Measurements from ENCODE around the gene MUC20.
"Not testable (repeated sequence)": the region's sequence is repeated elsewhere in the genome, so short reads cannot be mapped to it uniquely, and the experiment has no call there.

Gene MUC20

DNA sequence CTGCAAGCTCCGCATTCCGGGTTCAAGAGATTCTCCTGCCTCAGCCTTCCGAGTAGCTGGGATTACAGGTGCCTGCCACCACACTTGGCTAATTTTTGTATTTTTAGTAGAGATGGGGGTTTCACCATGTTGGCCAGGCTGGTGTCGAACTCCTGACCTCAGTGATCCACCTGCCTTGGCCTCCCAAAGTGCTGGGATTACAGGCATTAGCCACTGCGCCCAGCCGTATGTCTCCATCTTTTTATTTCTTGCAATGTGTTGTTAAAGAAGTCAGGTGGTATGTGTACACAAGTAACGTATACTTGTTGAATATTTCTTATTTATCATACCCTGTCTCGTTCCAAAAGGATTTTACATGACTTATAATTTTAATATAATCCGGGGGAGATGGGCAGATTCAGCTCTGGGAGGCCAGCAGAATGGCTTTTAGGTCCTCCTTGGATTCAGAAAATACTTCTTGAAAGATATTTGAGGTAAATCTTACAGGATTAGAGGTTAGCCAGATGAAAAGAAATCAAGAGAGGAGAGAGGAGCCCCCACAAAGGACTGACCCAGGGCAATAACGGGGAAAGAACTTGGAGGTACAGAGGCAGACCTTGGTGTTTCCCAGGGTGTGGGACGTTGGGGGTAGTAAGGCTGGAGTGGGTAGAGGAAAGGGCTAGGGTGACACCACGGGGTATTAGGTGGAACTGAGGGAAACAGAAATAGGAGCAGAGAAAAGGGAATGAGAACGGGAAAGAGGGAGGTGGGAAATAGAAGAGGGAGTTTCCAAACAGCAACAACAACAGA, 27.2 kb upstream of the MUC20 start:
- DNase-seq (ENCODE audit: low spot score): no peak

DNA sequence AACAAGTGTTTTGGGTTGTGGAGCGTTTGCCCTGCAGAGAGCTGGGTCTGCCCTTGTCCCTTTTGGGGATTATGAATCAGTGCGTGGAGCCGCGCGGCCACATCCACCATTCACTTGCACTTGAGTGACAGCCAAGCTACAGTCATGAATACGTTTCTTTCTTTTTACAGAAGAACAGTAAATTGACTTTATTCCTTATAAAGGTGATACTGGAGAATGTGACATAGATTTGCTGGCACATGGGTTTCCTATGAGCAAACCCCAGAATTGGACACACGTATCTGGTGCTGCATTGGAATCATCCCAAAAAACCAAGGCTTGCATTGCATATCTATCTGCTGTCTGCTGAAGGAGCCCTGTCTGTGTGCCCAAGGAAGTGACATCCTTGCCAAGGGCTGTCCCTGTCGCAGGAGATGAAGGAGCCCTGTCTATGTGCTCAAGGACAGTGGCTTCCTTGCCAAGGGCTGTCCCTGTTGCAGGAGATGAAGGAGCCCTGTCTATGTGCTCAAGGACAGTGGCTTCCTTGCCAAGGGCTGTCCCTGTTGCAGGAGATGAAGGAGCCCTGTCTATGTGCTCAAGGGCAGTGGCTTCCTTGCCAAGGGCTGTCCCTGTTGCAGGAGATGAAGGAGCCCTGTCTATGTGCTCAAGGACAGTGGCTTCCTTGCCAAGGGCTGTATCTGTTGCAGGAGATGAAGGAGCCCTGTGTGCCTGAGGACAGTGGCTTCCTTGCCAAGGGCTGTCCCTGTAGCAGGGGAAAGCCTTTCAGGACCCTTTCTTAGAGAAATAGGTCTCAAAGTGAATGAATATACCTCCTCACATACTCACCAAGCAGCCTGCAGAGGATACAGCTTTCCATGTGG, 26.3 kb upstream of the MUC20 start:
- not testable (repeated sequence) for DNase-seq (ENCODE audit: low spot score)

DNA sequence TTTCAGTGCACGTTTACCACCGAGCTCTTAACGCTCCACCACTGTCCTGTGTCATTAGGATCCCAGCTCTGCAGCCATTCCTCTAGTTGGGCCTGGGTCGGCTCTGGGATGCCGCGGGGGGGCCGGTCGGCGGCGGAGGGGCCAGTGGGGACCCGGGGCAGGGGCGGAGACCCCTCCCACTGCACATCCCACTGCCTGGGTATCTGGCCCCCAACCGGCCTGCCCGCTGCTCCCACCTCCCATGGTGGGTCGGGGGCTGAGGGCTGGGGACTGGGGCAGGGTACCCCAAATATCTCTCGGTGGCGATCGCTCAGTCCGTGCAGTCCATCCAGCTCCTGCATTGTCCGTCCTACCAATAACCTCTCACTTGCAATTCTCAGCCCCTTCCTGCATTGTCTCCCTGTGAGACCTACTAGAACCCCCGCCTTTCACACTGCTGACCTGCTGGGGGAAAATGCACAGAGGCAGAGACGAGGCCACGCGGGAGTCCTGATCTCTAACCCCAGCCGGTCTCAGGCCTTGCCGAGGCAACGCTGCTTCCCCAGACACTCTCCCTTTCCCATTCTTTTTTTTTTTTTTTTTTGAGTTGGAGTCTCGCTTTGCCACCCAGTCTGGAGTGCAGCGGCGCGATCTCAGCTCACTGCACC, 24.0 kb upstream of the MUC20 start:
- no peak for DNase-seq (ENCODE audit: low spot score)

DNA sequence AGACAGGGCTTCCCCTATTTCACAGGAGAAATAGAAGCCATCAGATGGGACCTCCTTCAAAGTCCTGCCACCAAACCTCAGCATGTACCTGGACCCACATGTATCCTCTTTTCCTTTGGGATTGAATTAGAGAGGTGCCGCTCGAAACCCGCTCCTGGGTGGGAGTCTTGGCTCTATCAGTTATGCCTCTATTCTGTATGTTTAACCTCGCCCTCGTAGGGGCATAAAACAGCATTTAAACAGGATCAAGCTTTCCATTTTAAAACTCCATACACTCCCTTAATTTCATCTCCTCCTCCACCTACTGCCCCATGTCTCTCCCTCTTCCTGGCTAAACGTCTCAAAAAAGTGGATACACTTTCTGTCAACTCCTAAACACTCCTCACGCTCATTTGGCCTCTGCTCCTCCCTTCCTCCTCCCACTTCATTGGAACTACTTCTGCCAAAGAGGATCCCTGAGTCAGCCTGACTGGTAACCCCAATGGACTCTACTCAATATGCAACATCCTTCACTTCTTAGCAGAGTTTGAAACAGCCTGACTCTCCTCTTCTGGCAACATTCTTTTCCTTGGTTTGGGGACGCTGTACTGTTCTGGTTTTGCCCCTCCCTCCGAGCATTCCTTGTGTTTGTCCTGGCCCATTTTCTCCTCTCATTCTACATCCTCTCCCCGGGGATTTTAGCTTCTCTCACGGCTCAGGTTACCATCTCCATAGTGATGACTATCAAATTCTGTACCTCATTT, 23.0 kb upstream of the MUC20 start:
- DNase-seq (ENCODE audit: low spot score): no peak

DNA sequence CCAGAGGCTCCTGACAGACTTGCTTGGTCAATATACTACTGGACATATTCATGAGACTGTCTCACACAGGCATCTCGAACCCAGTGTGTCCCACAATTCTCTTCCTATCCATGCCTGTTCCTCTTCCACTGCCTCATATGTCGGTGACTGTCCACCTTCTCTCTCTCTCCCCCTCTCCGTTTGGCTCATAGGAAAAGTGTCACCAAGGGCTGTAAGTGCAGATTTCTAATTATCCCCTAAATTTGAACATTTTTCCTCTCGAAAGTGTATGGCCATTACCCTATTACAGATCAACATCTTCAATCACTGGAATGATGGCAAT, 22.5 kb upstream of the MUC20 start:
- no peak for DNase-seq (ENCODE audit: low spot score)

DNA sequence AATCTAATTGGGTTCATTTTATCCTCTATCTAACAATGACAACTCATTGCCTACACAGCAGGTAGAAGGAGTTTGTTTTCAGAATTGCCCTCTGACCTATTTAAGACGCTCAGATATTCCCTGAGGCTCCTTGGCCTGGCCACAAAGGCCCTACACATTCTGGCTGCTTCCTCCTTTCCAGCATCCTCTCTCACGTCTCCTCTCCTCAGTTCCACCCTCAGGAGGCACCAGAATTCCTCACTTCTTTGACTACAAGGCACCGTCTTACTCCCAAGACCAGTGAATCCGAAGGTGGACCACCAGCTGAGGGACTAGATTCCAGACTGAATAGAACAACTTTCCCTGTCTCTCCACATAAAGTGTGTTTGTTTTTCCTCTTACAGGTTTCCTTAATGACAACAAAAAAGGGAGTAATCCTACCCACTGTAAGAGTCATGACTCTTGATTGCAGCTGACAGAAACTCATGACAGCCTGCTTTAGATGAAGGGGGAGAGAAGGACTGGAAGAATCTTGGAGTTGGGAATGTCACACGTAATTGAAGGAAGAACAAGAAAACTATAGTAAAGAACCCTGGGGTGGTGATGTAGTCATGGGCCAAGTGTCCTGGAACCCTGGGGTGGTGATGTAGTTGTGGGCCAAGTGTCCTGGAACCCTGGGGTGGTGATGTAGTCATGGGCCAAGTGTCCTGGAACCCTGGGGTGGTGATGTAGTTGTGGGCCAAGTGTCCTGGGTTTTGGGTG, 22.0 kb upstream of the MUC20 start:
- no peak for DNase-seq (ENCODE audit: low spot score)

DNA sequence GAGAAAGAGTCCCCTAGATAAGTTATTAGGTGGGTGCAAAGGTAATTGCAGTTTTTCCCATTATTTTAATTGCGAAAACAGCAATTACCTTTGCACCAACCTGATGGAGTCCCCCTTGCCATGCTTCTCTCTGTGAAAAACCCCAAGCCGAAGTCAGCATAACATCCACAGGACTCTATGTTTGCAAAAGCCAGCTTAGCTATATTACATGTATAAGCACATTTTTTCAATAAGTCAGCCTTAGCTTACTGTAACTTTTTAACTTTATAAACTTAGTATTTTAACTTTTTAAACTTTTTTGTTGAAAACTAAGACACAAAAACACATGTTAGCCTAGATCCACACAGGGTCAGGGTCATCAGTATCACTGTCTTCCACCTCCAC, 21.4 kb upstream of the MUC20 start:
- DNase-seq (ENCODE audit: low spot score): no peak

DNA sequence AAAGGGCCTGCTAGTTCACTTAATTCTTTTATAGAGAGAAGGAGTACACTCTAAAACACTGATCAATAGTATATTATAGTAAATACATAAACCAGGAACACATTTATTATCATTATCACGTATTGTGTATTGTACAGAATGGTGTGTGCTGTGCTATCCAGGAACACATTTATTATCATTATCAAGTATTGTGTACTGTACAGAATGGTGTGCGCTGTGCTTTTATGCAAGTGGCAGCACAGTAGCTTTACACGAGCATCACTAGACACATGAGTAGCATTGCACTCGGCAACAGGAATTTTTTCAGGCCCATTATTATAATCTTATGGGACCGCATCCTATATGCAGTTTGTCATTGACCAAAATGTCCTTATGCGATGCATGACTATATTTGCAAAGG, 20.9 kb upstream of the MUC20 start:
- DNase-seq (ENCODE audit: low spot score): no peak

DNA sequence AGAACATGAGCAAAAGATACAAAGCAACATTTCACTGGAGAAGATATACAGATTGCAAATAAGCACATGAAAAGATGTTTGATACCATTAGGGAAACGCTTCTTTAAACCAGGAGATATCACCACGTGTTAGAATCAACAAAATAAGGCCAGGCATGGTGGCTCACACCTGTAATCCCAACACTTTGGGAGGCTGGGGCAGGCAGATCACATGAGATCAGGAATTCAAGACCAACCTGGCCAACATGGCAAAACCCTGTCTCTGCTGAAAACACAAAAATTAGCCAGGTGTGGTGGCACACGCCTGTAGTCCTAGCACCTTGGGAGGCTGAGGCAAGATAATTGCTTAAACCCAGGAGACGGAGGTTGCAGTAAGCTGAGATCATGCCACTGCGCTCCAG, 20.5 kb upstream of the MUC20 start:
- DNase-seq (ENCODE audit: low spot score): no peak

DNA sequence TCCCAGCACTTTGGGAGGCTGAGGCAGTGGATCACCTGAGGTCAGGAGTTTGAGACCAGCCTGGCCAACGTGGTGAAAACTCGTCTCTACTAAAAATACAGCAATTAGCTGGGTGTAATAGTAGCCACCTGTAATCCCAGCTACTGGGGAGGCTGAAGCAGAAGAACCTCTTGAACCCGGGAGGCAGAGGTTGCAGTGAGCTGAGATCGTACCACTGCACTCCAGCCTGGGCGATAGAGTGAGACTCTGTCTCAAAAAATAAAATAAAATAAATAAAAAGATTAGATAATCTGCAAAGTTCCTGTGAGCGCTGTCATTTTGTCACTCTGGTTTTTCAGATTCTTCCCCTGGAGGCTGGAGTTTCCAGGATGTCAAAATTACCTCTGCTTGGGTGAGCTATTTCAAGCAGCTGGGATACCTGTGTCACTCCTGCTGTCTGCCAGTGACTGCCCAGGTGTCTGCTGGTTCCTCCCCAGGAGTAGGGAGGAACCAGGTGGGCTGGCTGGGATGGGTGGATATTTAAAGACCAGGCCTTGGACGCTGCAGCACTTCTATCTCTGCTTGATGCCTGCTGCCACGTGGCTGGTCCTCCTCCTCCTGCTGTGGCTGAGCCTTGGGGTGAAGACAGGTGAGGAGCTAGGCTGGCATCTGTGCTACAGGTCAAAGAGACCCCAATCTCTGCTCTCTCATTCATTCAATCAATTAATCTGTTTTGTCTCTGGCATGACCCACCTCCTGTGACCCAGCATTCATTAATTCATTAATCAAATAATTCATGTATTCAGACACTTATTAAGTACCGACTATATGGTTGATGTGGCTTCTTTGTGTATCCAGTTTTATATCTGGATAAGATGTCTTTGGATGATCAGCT, 19.5 kb upstream of the MUC20 start:
- DNase-seq (ENCODE audit: low spot score): no peak

DNA sequence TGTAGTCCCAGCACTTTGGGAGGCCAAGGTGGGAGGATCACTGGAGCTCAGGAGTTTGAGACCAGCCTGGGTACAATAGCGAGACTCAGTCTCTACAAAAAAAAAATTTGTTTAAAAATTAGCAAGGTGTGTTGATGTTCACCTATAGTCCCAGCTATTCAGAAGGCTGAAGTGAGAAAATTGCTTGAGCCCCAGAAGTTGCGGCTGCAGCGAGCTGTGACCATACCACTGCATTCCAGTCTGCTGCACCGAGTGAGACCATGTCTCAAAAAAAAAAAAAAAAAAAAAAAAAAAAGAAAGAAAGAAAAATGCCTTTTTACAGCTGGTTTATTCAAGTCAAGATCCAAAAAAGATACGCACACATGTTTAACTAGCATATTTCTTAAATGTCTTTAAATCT, 17.0 kb upstream of the MUC20 start:
- no peak for DNase-seq (ENCODE audit: low spot score)

DNA sequence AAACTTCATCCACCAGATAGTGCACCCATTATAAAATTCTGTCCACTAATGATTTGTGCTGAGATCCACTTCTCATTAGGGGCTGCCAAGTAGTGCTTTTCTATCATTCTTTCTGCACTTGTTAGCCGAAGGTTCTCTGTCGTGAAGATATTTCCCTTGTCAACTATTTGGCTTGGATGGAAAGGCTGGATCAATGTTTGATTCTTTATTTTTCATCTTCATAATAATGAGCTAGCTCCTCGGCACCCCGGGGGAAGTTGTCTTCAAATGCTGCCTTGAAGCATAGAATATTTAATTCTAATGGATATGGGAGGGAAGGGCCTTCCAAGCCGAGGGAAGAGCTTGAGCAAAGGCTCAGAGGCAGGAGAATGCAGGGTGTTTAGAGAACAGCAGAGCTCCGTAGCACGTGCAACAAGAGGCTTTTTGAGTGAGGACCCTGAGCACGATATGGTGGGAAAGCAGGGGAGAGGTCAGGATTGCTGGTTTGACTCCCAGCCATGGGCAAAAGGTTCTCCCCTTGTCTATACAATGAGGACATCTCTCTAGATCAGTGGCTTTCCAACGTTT, 16.3 kb upstream of the MUC20 start:
- no peak for DNase-seq (ENCODE audit: low spot score)

DNA sequence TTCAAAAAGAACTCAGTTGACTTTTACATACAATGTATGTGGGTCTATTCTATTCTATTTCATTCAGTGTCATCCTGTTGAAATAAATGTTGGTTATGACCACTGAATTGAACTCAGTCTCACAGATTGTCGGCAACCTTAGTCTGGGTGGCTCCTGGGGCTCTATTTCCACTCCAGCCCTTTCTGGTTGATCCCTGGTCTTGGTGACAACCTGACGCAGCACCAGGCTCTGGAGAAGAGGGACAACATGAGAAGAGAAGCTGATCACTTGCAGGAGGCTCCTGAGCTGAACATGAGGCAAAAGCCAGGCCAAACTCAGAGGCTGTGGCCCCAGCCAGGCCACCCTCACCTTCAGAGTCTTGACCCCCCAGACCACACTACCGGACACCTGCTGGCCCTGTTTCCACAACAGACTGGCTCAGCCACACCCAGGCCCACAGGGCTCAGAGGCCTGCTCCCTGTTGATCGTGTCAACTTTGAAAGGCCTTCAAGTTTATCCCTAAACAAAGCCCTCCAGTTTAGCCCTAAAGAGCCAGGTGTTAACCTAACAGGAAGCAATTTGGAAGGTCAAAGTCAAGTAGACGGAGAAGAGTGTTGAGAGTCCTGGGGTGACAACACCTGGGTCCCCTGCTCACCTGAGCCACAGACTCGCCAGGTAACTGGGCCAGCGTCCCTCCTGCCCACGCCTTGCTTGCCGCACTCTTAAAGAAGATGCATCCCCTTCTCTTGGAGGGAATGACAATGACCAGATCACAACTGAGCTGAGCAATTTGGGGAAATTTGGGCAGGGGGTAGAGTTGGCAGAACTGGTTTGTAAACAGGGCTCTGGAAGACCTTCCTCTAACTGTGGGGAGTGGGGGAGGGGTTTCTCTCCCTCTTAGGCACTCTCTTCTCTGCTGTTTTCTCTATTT, 15.4 kb upstream of the MUC20 start:
- DNase-seq (ENCODE audit: low spot score): no peak

DNA sequence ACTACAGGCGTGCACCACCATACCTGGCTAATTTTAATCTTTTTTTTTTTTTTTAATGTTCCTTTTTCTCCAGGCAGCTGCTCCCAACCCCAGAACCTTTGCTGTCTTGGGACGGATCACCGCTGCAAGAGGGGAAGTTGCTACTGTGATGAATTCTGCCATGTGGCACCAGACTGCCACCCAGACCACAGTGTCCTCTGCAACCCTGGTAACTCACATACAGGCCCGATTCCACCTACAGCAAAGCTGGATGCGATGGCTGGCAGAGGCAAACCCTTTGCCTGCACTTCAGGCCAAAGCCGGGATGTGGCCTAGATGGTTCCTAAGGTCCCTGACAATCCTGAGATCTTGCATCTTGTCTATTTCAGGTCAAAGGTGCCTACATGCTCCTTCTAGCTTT, 12.7 kb upstream of the MUC20 start:
- DNase-seq (ENCODE audit: low spot score): no peak

DNA sequence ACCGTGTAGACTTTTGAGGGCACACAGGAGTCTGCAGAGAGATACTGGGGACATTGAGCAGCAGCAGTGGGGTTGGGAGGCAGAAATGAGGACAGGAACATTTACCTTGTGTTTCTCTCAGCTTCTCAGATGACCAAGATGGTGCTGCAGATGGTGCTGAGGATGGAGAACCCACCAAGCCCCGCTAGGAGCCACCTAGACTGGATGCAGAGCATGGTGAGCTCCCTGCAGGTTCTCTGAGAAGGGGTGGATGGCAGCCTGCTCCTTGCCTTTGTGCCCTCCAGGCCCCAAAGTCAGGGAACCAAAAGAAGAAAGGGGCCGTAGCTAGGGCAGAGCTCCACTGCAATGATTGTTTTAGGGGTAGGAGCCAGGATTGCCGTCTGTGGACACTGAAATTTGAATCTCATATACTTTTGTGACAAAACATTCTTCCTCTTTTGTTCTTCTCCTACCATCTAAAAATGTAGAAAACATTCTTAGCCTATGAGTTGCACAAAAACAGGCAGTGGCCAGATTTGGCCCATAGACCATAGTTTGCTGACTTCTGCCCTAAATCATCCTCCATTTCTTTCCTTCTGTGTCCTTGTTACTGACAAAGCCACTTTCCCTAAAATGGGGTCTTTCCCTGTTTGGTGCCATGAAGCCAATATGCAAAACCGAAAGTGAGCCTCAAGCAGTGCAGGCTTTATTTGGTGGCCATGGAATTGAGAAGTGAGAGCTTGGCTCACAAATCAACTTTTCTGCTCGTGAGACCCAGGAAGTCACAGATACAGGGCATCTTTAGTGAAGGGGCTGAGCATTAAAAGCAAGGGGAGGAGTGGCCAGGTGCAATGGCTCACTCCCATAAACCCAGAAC, 11.9 kb upstream of the MUC20 start:
- DNase-seq (ENCODE audit: low spot score): no peak

DNA sequence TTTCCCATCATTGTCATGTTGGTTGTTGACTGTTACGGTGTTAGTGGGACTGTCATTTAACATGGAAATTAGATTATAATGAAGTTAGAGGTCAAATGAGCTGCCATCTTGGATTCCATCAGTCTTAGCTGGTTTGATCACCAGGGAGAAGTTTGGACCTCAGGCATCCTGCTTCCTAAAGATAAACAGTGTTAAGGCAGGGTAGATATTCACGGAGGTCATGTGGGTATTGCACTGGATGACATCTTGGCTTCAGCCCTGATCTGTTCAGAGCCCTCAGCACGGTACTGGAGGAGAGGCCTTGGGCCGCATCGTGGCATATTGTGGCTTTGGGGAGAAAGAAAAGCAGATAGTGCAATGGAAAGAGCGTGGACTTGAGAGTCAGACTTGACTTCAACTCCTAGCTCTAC, 11.1 kb upstream of the MUC20 start:
- no peak for DNase-seq (ENCODE audit: low spot score)

DNA sequence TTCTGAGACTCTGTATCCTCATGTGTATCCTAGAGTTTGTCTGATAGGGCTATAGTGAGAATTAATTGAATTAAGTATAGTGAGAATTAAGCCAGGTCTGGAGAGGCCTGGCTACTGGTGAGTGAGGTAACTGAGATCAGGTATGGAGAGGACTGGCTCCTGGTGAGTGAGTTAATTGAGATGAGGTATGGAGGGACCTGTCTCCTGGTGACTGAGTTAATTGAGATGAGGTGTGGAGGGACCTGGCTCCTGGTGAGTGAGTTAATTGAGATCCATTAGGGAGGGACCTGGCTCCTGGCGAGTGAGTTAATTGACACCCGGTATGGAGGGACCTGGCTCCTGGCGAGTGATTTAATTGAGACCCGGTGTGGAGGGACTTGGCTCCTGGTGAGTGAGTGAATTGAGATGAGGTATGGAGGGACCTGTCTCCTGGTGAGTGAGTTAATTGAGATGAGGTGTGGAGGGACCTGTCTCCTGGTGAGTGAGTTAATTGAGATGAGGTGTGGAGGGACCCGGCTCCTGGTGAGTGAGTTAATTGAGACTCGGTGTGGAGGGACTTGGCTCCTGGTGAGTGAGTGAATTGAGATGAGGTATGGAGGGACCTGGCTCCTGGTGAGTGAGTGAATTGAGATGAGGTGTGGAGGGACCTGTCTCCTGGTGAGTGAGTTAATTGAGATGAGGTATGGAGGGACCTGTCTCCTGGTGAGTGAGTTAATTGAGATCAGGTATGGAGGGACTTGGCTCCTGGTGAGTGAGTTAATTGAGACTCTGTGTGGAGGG, 10.5 kb upstream of the MUC20 start:
- not testable (repeated sequence) for DNase-seq (ENCODE audit: low spot score)
